ENCODE results near the gene GGTA1. TPM values are rescaled to one million over a fixed set of nuclear protein-coding genes. Genes with fewer than 3 reads are reported as not detected.
A peak's percentile ranks its signal among the peaks of the same experiment; 100 is the strongest.
"Not testable (repeated sequence)": the region's sequence is repeated elsewhere in the genome, so short reads cannot be mapped to it uniquely, and the experiment has no call there.

The GGTA1 gene
- 9.6 TPM for total RNA-seq

GRCh38 chr9:121499427-121500164 is at the start of gene GGTA1:
GGTA1 (minus strand) TSS chr9:121499844; CDS start chr9:121467922, 31,922 bp downstream.
- peak; percentile 39 for DNase-seq

- peak; percentile 18 for DNase-seq
Observed at GRCh38 chr9:121548666-121549065, 49.0 kb upstream of the GGTA1 start.

DNA sequence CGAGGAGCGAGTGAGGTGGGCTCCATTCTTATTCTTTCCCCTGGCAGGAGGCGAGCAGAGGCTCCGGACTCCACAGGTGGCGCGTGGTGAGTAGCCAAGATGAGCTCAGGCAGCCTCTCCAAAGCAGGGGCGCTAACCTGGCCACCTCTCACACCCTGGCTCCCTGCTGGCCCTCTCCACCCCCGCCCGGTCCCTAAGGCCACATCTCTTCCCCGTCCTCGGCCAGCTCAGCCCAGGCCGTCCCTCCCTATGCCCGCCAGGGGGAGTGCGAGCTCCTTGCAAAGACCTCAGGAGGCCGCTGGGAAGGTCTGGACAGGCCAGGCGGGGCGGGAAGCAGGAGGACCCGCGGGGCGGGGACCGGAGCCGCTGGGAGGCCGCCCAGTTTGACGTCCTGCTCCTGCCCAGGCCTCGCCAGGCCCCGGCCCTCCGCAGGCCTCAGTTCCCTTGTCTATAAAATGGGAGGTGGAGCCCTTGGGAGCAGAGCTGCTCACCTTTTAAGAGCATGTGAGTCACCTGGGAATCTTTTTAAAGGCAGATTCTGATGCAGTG is 46.3 kb upstream of the GGTA1 start:
- DNase-seq = peak; percentile 61

DNA sequence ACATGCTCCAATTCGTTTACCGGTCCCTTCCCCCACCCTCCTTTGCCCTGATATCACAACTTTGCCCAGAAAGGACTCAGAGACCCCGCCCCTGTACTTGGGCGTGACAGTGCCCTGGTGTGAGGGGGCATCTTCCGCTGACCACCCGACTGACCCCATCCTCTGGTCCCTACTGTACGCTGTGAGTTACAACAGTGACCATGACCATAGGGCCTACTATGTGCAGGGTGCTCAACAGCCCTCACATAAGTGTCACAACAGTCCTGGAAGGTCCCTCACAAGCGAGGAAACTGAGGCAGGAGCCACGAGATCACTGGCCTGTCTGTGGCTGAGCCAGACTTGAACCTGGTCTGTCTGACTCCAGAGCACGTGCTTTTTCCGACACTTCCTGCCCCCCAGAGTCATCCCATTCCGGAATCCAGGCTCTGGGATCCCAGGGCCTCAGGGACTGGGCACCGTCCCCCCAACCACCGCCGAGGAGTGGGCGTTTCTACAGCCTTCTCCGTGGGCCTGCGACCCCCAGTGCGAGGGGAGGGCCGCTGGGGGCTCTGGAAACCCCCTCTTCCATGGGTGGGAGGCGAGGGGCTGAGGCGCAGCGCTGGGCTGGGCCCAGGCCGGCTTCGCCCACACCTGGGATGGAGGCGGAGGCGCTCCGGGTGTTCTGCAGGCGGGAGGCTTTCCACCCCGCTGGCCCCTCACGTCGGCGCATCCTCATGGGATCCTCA is 45.7 kb upstream of the GGTA1 start:
- DNase-seq = no peak

DNA sequence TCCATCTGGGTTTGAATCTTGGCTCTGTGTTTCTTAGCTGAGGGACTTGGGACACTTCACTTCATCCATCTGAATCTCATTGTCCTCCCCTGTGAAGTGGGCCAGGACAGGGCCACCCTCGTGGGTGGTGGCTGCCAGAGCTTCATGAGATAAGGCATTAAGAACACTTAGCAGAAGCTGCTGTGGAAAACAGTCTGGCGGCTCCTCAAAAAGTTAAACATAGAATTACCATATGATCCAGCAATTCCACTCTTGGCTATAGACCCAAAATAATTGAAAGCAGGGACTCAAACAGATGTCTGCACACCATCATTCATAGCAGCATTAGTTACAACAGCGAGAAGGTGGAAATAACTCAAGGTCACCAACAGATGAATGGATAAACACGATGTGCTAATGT is 42.4 kb upstream of the GGTA1 start:
- peak; percentile 35 for DNase-seq

- no peak for DNase-seq
Observed at GRCh38 chr9:121541256-121541655, 41.6 kb upstream of the GGTA1 start.

- no peak for DNase-seq
Observed at GRCh38 chr9:121538221-121538620, 38.6 kb upstream of the GGTA1 start.

GRCh38 chr9:121537283-121537682 is 37.6 kb upstream of the GGTA1 start:
- no peak for DNase-seq

DNA sequence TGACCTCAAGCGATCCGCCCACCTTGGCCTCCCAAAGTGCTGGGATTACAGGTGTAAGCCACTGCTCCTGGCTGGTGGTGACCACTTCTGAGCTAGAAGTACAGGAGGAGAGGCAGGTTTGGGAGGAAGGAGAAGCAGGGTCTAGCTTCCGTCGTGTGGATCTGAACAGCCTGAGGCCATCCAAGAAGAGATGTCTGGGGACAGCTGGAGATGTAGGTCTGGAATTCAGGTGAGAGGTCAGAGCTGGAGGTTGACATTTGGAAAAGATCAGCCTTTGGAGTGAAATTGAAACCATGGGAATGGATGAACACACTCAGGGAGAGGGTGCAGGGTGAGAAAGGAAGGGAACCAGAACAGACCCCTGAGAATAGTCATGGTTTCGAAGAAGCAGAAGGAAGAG is 33.2 kb upstream of the GGTA1 start:
- DNase-seq = no peak

DNA sequence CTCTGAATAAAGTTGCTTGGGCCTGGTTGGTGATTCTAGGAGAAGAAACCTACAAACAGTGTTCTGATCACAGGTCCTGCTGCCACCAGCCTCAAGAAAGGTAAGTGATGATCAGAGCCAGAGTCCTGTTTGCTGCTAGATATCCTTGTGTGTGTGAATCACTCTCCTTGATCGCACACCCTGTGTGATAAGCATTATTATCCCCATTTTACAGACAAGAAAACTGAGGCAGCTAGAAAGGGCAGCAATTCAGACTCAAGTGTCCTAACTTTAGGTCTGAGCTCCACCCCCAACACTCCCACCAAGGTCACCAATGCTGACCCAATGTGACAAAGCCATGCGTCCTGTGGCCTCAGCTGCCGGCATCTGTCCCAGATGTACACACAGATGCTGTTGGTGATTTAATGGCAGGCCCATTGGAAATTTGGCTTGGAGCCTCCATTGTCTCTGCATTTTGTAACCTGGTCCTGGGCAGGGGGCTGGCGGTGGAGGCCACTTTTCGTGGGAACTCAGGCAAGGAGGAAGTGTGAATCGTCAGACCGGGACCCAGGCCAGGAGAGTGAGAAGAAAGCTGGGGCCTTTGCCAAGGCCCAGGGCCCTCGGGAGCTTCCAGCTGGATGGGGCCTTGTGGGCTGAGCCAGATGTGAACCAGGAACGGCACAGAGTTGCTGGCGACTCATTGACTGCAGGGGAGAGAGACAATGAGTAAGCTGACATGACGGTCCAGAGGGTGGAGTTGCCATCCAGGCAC is 29.8 kb upstream of the GGTA1 start:
- DNase-seq = peak; percentile 93

DNA sequence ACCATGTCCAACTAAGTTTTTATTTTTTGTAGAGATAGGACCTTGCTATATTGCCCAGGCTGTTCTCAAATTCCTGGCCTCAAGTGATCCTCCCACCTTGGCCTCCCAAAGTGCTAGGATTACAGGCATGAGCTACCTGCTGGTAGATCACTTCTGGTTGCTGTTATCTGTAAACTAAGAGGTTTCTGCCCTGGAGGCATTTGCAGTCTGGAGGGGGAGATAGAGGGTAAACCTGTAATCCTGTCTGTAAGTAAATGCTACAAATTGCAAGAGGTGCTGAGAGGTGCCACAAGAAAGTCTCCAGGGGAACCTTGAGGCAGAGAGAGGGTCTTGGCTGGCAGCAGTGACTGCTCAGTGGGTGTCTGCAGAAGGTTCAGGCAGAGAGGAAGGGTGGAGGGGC is 29.0 kb upstream of the GGTA1 start:
- no peak for DNase-seq

- DNase-seq = no peak
Observed at GRCh38 chr9:121527371-121527770, 27.7 kb upstream of the GGTA1 start.

- not testable (repeated sequence) for DNase-seq
Observed at GRCh38 chr9:121519688-121520087, 20.0 kb upstream of the GGTA1 start.

- no peak for DNase-seq
Observed at GRCh38 chr9:121518634-121519033, 19.0 kb upstream of the GGTA1 start.

DNA sequence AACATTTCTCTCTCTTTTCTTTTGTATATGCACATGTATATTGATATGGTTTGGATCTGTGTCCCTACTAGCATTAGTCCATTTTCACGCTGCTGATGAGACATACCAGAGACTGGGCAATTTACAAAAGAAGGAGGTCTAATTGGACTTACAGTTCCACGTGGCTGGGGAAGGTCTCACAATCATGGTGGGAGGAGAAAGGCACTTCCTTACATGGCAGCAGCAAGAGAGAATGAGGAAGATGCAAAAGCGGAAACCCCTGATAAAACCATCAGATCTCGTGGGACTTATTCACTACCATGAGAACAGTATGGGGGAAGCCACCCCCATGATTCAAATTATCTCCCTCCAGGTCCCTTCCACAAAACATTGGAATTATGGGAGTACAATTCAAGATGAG is 13.5 kb upstream of the GGTA1 start:
- DNase-seq = not testable (repeated sequence)

DNA sequence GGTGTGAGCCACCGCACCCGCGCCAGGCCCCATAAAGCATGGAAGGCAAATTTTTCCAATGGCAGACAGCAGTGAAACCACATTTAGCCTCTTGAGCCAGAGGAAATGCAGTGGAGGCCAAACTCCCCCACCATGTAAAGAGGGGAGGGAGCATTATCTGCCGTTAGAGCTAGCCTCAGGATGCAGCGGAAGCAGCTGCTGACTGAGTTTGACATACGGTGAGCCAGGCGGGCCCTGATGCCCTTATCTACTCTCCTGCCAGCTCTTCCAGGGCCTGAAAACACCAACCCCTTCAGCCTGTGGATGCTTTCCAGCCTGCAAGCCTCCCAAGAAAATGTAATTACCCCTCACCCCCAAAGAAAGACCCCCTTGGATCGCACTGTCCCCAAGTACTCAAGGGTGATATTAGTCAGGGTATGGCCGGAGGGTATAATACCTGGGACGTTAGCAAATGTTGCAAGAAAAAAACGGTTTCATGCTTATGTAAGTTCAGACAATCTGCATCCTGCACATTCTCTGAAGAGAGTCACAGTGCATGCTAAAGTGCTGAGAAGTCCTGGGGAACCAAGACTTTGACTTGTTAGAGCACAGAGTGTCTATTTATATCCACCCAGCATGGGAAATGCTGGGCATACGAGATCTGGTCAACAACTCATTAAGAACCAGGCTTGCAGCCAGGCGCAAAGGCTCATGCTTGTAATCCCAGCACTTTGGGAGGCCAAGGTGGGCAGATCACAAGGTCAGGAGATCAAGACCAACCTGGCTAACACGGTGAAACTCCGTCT is 11.3 kb upstream of the GGTA1 start:
- DNase-seq = no peak

DNA sequence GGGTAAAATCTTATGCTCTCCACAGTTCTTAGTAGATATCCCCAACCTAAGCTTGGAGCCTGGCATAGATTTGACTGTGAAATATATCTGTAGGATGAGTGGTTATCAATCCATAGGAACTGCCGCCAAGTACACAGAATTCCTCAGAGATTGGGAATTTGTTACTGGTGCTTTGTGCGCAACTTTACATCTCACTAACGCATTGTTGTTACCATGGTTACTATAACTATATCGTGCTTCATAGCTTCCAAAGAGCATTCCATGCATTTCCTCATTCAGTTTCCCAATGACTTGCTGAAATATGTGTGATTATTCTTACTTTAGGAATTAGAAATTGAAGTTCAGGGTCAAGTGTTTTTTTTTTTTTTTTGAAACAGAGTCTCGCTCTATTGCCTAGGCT is 9.5 kb upstream of the GGTA1 start:
- peak; percentile 27 for DNase-seq

GRCh38 chr9:121508415-121508814 is 8.8 kb upstream of the GGTA1 start:
- no peak for DNase-seq

DNA sequence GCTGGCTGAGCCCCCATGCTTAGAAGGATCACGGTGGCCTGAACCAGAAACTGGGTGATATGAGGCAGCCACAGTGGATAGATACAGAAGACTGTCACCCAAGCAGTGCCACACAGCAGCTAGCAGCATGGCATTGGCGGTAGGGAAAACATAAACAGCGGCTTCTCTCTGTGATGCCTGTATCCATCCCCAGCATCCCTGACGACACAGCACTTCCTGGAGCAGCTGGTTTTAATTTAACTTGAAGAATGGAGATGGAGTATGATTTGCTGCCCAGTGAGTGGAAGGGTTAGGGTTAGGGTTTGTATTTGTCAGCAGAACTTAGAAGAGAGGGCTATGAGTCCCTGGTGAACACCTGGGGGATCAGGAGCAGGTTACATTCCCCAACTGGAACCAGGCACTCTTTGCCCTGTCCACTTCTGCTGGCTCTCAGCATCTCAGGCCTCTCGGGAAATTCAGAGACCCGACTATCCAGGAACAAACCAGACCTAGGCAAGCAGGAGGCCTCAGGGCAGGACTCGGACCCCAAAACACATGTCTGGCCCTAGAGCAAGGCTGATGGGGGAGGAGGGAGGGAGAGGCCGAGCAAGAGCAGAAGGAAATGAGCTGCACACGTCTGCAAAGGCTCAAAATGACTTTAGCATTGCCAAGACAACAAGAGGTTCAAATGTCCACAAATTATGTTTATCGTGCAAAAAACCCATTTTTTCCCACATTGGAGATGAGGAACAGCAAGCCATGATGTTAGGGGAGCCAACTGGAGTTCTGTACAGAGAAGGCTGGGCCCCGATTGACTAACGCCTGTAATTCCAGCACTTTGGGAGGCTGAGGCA is 6.5 kb upstream of the GGTA1 start:
- peak; percentile 21 for DNase-seq

DNA sequence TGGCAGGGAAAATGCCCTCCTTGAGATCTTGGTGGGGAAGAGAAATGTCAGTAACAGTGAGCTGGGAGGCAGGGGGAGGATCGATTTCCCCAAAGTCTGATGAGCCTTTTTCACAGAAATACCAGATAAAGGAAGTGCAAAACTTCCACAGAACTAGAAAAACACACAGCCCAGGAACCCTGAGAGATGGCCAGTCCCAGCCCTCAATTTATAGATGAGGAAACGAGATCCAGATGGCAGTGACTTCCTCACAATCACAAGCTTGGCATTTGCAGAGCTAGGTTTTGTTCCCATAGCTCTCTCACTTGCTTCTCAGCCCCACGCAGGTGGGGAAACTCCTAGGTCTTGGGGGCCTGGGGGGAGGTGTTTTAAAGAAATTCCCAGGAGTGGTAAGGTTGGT is 3.8 kb upstream of the GGTA1 start:
- DNase-seq = peak; percentile 64

DNA sequence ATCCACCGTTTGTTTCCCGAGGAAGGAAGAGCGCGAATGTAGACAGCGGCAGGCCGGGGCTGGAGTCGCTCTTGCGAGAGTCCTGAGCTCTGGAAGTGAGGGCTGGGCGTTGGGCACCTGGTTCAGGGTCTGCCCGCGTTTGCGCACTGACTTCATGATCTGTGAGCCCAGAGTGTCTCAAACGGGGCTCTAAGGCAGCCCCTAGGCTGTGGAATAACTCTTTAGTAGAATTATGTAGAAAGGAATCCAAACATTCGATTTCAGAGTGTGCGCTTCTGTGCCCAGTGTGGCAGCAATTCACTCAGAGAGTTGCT is 478 bp upstream of the GGTA1 start:
- DNase-seq = no peak

DNA sequence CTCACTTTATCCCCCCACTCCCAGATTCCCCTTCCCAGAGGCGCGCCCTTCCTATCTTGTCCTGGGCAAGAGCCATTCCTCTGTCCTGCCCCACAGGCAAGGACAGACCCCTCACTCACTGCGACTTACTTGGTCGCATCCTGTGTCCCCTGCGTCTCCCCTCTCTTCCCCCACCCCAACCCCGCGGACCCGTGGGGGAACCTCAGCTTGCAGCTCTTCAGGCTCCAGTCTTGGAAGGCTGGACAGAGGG is 542 bp downstream of the GGTA1 start:
- no peak for DNase-seq

Measured in skin of body (tissue), 2 donors.